Testis (tissue), 3 donors: Measurements from ENCODE around the gene LPP. TPM values are rescaled to one million over a fixed set of nuclear protein-coding genes. Genes with fewer than 3 reads are reported as not detected.
A peak's percentile ranks its signal among the peaks of the same experiment; 100 is the strongest.

Source experiments
- DNase-seq: peaks from one replicate; pipeline ENCODE4 v3.0.0-alpha.2; 2019
- H3K27ac ChIP-seq, 2 donors: fragments of 200-600 bp; sonication (generic); one replicate each; pipeline ENCODE4 v1.5.1; 2019
- H3K27me3 ChIP-seq: fragments of 200-600 bp; sonication (generic); one replicate; pipeline ENCODE4 v1.5.1; 2019
- H3K36me3 ChIP-seq: fragments of 200-600 bp; sonication (generic); one replicate; pipeline ENCODE4 v1.5.1; 2017; ENCODE audit warnings: low read depth; ENCODE audit errors: missing control alignments
- H3K4me1 ChIP-seq: fragments of 200-600 bp; sonication (generic); one replicate; pipeline ENCODE4 v1.5.1; 2019
- H3K4me3 ChIP-seq, 2 donors: fragments of 200-600 bp; sonication (generic); one replicate each; pipeline ENCODE4 v1.5.1; 2017 to 2019
- H3K9me3 ChIP-seq: fragments of 200-600 bp; sonication (generic); one replicate; pipeline ENCODE4 v1.5.1; 2017
- POLR2A ChIP-seq: fragments of 450-650 bp; IDR thresholded peaks from one replicate; pipeline ENCODE4 v1.6.1; 2017; ENCODE audit warnings: antibody characterized with exemption, mild to moderate bottlenecking, moderate library complexity
- WGBS, 2 donors: methylation state at CpG; one replicate each; pipeline ENCODE4 v1.1.5; 2018; 5-methylcytosine and 5-hydroxymethylcytosine counted together
- intact Hi-C: fragments of 100-400 bp; cut with DNase I; formaldehyde crosslinking; loops from one replicate; pipeline ENCODE4 v1.15.1; 2023; ENCODE audit warnings: low total_unique reads
- polyA plus RNA-seq: library from polyadenylated mRNA; stranded (reverse); fragments of 350-450 nt; fragmentation: Illumina TruSeq; extraction: RNeasy Lipid Tissue Mini Kit (QIAGEN cat#74804); gene quantifications from one replicate; pipeline ENCODE4 v1.2.3, GENCODE V29; 2014; ENCODE audit warnings: low read depth, low replicate concordance; ENCODE audit not compliant: insufficient read depth
- total RNA-seq, 2 donors: library from RNA; depleted of rRNA; stranded (reverse); fragments of >200 nt; gene quantifications; one replicate each; pipeline ENCODE4 v1.2.3, GENCODE V29; 2016
- TF ChIP-seq, protein P1 (sequence below), 3 experiments: fragments of 450-650 bp in 2 of 3; fragments of 200-600 bp in 1 of 3; sonication (generic) in 1 of 3; IDR thresholded peaks; one replicate each; pipeline ENCODE4 v1.5.1; 2016 to 2019; ENCODE audit warnings: antibody characterized with exemption in 3 of 3, mild to moderate bottlenecking in 2 of 3, moderate library complexity in 1 of 3

LPP gene
- total and polyA plus RNA-seq, 3 donors from 2014 or later, result 89.9 to 135 (median 132) TPM

DNA sequence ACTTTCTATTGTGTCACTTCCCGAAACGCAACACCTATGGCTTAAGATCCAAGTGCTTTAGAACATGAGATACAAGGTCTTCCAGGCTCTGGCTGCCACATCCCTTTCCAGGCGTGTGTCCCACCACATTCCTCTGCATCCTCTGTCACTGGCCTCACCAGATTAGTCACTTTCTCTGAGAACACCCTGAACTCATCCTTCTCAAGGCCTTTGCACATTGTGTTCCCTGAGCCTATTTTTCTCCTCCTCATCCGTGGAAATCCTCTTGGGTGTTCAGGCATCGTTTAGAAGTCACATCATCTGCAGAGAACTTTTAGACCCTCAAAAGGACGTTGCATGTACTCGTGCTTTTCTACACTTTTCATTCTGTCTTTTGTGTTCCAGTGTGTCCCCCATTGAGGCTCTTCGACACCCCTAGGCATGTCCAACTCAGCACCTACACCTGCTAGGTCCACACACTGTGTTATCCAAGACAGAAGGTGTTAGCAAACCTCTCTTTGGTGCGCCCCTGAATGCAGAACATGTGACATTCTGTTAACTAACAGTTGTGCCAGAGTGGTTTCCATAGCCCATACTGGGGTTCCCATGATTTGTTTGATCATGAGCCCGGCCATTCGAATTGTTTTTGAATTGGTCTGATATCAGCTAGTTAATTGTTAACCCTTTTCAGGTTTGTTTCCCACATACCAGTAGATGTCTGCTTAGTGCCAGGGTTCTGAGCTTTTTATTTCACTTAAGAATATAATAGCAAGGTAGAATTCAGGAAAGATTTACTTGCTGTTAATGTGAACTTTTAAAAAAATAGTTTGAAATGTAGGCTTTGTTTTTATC is 67.2 kb downstream of the LPP start:
- intact Hi-C loops, result no loop called here
- 48 to 53% methylated on average over 11 of the region's 11 CpGs for WGBS, 2 donors
- no peaks in the 10 kb centered on the region for H3K36me3 ChIP-seq
- peaks cover 27% of the 10 kb centered on the region for H3K4me1 ChIP-seq
- TF ChIP-seq POLR2A, result no peak
- TF ChIP-seq, protein P1, sequence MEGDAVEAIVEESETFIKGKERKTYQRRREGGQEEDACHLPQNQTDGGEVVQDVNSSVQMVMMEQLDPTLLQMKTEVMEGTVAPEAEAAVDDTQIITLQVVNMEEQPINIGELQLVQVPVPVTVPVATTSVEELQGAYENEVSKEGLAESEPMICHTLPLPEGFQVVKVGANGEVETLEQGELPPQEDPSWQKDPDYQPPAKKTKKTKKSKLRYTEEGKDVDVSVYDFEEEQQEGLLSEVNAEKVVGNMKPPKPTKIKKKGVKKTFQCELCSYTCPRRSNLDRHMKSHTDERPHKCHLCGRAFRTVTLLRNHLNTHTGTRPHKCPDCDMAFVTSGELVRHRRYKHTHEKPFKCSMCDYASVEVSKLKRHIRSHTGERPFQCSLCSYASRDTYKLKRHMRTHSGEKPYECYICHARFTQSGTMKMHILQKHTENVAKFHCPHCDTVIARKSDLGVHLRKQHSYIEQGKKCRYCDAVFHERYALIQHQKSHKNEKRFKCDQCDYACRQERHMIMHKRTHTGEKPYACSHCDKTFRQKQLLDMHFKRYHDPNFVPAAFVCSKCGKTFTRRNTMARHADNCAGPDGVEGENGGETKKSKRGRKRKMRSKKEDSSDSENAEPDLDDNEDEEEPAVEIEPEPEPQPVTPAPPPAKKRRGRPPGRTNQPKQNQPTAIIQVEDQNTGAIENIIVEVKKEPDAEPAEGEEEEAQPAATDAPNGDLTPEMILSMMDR (IDR thresholded peaks at IDR 0.05), result no peak
- H3K9me3 ChIP-seq, result no peaks in the 10 kb centered on the region
- peak overlapping the region; percentile 51 to 92 for H3K27ac ChIP-seq
- no peaks in the 10 kb centered on the region for H3K27me3 ChIP-seq
- DNase-seq, result peak; percentile 74
- no peak overlapping the region for H3K4me3 ChIP-seq

DNA sequence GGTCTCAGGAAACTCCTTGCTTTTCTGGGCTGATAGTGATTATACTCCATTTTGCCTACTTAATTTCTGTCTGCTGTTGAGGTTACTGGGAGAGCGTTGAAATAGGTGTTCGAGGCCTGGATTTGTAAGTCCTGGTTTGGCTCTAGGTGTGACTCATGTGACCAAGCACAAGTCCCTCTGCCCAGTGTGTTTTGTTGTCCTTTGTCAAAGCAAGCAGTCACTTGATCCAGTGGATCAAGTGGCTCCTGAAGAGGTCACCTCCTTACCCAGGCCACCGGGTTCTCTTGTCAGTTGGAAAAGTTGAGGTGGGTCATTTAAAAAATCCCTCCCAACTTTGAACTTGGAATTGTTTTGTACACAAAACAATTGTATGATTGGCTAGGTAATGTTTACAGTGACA is 70.0 kb downstream of the LPP start:
- no peak overlapping the region for H3K4me3 ChIP-seq
- peak overlapping the region in 1 of 2 donors; percentile 92 for H3K27ac ChIP-seq
- 92 to 97% methylated on average over 3 of the region's 3 CpGs for WGBS, 2 donors
- H3K4me1 ChIP-seq, result peaks cover 14% of the 10 kb centered on the region
- H3K27me3 ChIP-seq, result no peaks in the 10 kb centered on the region
- TF ChIP-seq, protein P1 (IDR thresholded peaks at IDR 0.05), result no peak
- H3K36me3 ChIP-seq, result no peaks in the 10 kb centered on the region
- intact Hi-C loops, result no loop called here
- no peaks in the 10 kb centered on the region for H3K9me3 ChIP-seq
- DNase-seq, result no peak

- H3K27ac ChIP-seq, result no peak overlapping the region
- H3K4me3 ChIP-seq, result no peak overlapping the region
- TF ChIP-seq, protein P1 (IDR thresholded peaks at IDR 0.05), result no peak
- no peak for TF ChIP-seq POLR2A
- no peaks in the 10 kb centered on the region for H3K27me3 ChIP-seq
- DNase-seq, result no peak
- H3K4me1 ChIP-seq, result peaks cover 8% of the 10 kb centered on the region
- H3K9me3 ChIP-seq, result no peaks in the 10 kb centered on the region
- WGBS, 2 donors, result 59 to 97% methylated on average over 3 of the region's 3 CpGs
- H3K36me3 ChIP-seq, result no peaks in the 10 kb centered on the region
- intact Hi-C loops, result no loop called here
These were observed 73.5 kb downstream of the LPP start for GRCh38 chr3:188227442-188227841.

DNA sequence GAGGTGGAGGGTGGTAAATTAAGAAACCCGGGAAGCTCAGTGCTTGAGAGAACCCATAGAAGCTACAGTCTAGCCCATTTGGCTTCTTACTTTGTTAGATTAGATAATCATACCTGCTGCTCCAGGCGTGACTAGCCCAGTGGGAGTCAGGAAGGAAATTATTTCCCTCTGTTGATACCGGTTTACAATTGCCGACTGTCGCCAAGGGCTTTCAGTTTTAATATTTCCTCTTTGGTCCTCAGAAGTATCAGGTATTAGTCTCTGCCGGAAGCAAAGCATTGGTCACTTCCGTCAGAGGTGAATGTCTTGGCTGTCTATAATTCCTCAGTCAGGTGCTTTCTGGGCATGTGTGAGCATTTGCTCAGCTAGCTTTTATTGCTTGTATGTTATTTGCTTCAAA is 75.2 kb downstream of the LPP start:
- no peak overlapping the region for H3K4me3 ChIP-seq
- H3K27me3 ChIP-seq, result no peaks in the 10 kb centered on the region
- H3K36me3 ChIP-seq, result no peaks in the 10 kb centered on the region
- no peak overlapping the region for H3K27ac ChIP-seq
- no peaks in the 10 kb centered on the region for H3K4me1 ChIP-seq
- no peak for DNase-seq
- intact Hi-C loops, result no loop called here
- no peaks in the 10 kb centered on the region for H3K9me3 ChIP-seq
- 81 to 84% methylated on average over 7 of the region's 7 CpGs for WGBS, 2 donors
- no peak for TF ChIP-seq POLR2A
- TF ChIP-seq, protein P1 (IDR thresholded peaks at IDR 0.05), result no peak

GRCh38 chr3:188229726-188230125 is 75.8 kb downstream of the LPP start:
- Histone ChIP-seq H3K4me1 (no peaks in the 10 kb centered on the region), H3K27me3 (no peaks in the 10 kb centered on the region), H3K4me3 (no peak overlapping the region), H3K27ac (no peak overlapping the region), H3K9me3 (no peaks in the 10 kb centered on the region), H3K36me3 (no peaks in the 10 kb centered on the region)
- WGBS, 2 donors, result 91 to 95% methylated on average over 2 of the region's 2 CpGs
- intact Hi-C loops, result no loop called here
- TF ChIP-seq, protein P1 (IDR thresholded peaks at IDR 0.05), result no peak
- TF ChIP-seq POLR2A, result no peak
- no peak for DNase-seq
